MCF 10A (cell line): ENCODE measurements around the gene YARS1. TPM values are rescaled to one million over a fixed set of nuclear protein-coding genes. Genes with fewer than 3 reads are reported as not detected.

Source experiments
- BruUV-seq: library from RNA; stranded (reverse); fragments of 400-500 nt; replicated peaks from 2 replicates; lab custom pipeline; 2021; lab: Mats Ljungman, UMichigan
- CTCF ChIA-PET: fragments of 300-600 bp; sonication (Branson Sonifier 250); formaldehyde crosslinking; extraction: SDS; loops from one replicate; lab custom pipeline; 2021; ENCODE audit warnings: antibody characterized with exemption, inconsistent platforms; lab: Yijun Ruan, JAX
- POLR2A ChIA-PET: fragments of 300-600, 350-650 bp; sonication (Branson Sonifier 250); formaldehyde crosslinking; extraction: SDS; loops from one replicate; lab custom pipeline; 2020; ENCODE audit warnings: antibody characterized with exemption, inconsistent platforms; lab: Yijun Ruan, JAX
- DNase-seq: peaks from one replicate; pipeline ENCODE4 v3.0.0-alpha.2; 2018; ENCODE audit not compliant: unreplicated experiment
- H3K27ac Mint-ChIP-seq: one replicate; pipeline ENCODE4 v1.8.0; 2022; ENCODE audit warnings: mild to moderate bottlenecking, low read depth, mixed read lengths; ENCODE audit not compliant: unreplicated experiment
- H3K27me3 Mint-ChIP-seq: one replicate; pipeline ENCODE4 v1.8.0; 2022; ENCODE audit warnings: mixed read lengths; ENCODE audit not compliant: insufficient read depth, unreplicated experiment
- H3K36me3 Mint-ChIP-seq: one replicate; pipeline ENCODE4 v1.8.0; 2022; ENCODE audit warnings: mild to moderate bottlenecking, moderate library complexity, mixed read lengths; ENCODE audit not compliant: insufficient read depth, unreplicated experiment
- H3K4me1 Mint-ChIP-seq: one replicate; pipeline ENCODE4 v1.8.0; 2022; ENCODE audit warnings: mixed read lengths; ENCODE audit not compliant: insufficient read depth, unreplicated experiment
- H3K4me3 Mint-ChIP-seq: one replicate; pipeline ENCODE4 v1.8.0; 2022; ENCODE audit warnings: mild to moderate bottlenecking, moderate library complexity, mixed read lengths; ENCODE audit not compliant: unreplicated experiment
- H3K9me3 Mint-ChIP-seq: one replicate; pipeline ENCODE4 v1.8.0; 2022; ENCODE audit warnings: mixed read lengths; ENCODE audit not compliant: unreplicated experiment
- CTCF ChIP-seq: fragments of 200-600 bp; IDR thresholded peaks from one replicate; pipeline ENCODE4 v1.8.0; 2022; ENCODE audit warnings: antibody characterized with exemption, mild to moderate bottlenecking; ENCODE audit not compliant: unreplicated experiment
- intact Hi-C: fragments of 100-400 bp; cut with micrococcal nuclease; formaldehyde crosslinking; loops from 2 replicates; pipeline ENCODE4 v1.14.1; 2022
- total RNA-seq: library from RNA; stranded (reverse); gene quantifications from 2 replicates; pipeline ENCODE4 v1.2.3, GENCODE V29; 2022

Gene YARS1
- total RNA-seq, 1 experiment from 2014 or later = 372 TPM

DNA sequence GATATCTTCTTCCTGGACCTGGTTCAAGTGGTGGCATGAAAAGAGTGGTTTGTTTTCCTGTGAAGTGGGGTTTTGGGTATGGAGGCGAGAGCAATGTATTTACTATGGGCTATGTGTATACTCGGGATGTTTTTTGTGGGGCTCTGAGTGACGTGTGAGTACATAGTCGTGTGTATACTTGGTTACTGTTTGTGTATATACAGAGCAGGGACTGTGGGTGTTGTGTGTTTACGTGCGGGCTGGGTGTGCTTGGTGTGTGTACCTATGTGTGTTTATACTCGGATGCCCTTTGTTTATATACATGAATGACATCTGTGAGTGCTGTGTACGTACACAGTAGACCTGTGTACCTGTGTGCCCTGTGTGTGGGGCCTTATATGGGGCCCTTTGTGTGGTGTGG lies 50.0 kb downstream of the YARS1 start:
- BruUV-seq = no TSS peak
- Mint-ChIP-seq H3K4me1 (peaks cover 32% of the 10 kb centered on the region), H3K27me3 (no peaks in the 10 kb centered on the region), H3K9me3 (no peaks in the 10 kb centered on the region), H3K4me3 (no peak overlapping the region), H3K27ac (peak overlapping the region; percentile 46), H3K36me3 (peaks cover 50% of the 10 kb centered on the region)
- POLR2A ChIA-PET = interaction anchor here (0.9 to 4.3 kb wide), 3 partner anchors 7 to 13 kb away, joined by 3 to 36 read pairs (median 4); no protein-coding TSS in a partner anchor
- TF ChIP-seq CTCF = no peak
- CTCF ChIA-PET = interaction anchor here (0.5 to 18.4 kb wide), 4 partner anchors 12 to 247 kb away, joined by 3 to 418 read pairs (median 4); no protein-coding TSS in a partner anchor
- no peak for DNase-seq
- intact Hi-C loops = no loop called here

DNA sequence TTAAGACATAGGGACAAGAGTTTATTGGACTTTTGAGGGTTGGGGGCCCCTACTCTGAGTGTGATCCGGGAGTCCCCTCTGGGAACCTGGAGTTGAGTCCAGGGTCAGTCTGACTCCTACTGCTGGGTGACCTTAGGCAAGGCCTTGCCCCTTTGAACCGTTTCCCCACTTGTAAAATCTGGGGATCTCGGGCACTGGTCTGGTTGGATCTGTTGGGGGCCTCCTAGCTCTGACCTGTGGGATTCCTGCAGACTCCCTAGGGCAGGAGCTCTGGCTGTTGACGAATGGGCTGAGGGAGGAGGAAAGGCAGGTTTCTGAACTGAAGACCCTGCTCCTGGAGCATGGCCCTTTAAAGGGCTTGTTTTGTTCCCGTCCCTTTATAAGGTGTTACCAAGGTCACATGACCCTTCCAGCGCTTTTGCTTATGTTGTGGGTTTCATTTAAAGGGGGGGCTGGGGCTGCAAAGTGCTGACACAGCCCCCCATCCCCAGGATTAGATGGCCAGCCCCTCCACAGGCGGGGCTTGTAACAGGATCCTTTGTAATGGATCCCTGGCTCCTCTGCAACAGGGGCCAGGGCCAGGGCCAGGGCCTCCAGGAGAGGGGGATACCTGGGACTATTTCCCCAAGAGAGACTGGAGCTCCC lies 50.7 kb downstream of the YARS1 start:
- DNase-seq = no peak
- ChIA-PET CTCF (interaction anchor here (0.5 to 18.4 kb wide), 3 partner anchors 54 to 246 kb away, joined by 3 to 418 read pairs (median 4); no protein-coding TSS in a partner anchor), POLR2A (interaction anchor here (0.5 to 1.2 kb wide), 2 partner anchors 13 to 24 kb away, joined by 3 read pairs; no protein-coding TSS in a partner anchor)
- peaks cover 49% of the 10 kb centered on the region for H3K36me3 Mint-ChIP-seq
- intact Hi-C loops = no loop called here
- H3K4me3 Mint-ChIP-seq = no peak overlapping the region
- H3K9me3 Mint-ChIP-seq = no peaks in the 10 kb centered on the region
- no peaks in the 10 kb centered on the region for H3K27me3 Mint-ChIP-seq
- no TSS peak for BruUV-seq
- no peak for TF ChIP-seq CTCF
- peak overlapping the region; percentile 46 for H3K27ac Mint-ChIP-seq
- peaks cover 39% of the 10 kb centered on the region for H3K4me1 Mint-ChIP-seq

- intact Hi-C loops = no loop called here
- BruUV-seq = no TSS peak
- POLR2A ChIA-PET = interaction anchor here (0.5 kb wide), 1 partner anchor 23 kb away, joined by 3 read pairs; no protein-coding TSS in a partner anchor
- no peak for DNase-seq
- H3K4me1 Mint-ChIP-seq = peaks cover 46% of the 10 kb centered on the region
- H3K27ac Mint-ChIP-seq = peak overlapping the region; percentile 46
- no peak overlapping the region for H3K4me3 Mint-ChIP-seq
- TF ChIP-seq CTCF = no peak
- H3K9me3 Mint-ChIP-seq = no peaks in the 10 kb centered on the region
- no peaks in the 10 kb centered on the region for H3K27me3 Mint-ChIP-seq
- H3K36me3 Mint-ChIP-seq = peaks cover 44% of the 10 kb centered on the region
- CTCF ChIA-PET = no interaction called here
These were observed 51.4 kb downstream of the YARS1 start for GRCh38 chr1:32765570-32766327.
